GM12891 (cell line): ENCODE data around the gene INPPL1.

Experiments
- DNase-seq: peaks from one replicate; pipeline ENCODE4 v3.0.0; 2011; ENCODE audit warnings: low spot score; ENCODE audit not compliant: insufficient read length
- FAIRE-seq: peaks from 2 replicates; lab custom pipeline; 2011; peaks lifted over from hg19 to GRCh38; lab: Jason Lieb, UNC
- PAX5 ChIP-seq: IDR thresholded peaks from 2 replicates; pipeline ENCODE4 v1.6.1; 2011; ENCODE audit warnings: low read length, moderate library complexity, mild to moderate bottlenecking; ENCODE audit not compliant: insufficient read depth, severe bottlenecking
- POLR2A ChIP-seq: IDR thresholded peaks from 2 replicates; pipeline ENCODE4 v1.6.1; 2011; ENCODE audit warnings: low read depth, low read length, control low read depth
- POLR2AphosphoS5 ChIP-seq: IDR thresholded peaks from 2 replicates; pipeline ENCODE4 v1.6.1; 2011; ENCODE audit warnings: low read depth, low read length, control low read depth
- POU2F2 ChIP-seq: IDR thresholded peaks from 2 replicates; pipeline ENCODE4 v1.6.1; 2011; ENCODE audit warnings: low read depth, mild to moderate bottlenecking, control low read depth, low read length, moderate library complexity
- SPI1 ChIP-seq: IDR thresholded peaks from 2 replicates; pipeline ENCODE4 v1.6.1; 2011; ENCODE audit warnings: low read depth, low read length, control low read depth
- TAF1 ChIP-seq: IDR thresholded peaks from 2 replicates; pipeline ENCODE4 v1.6.1; 2011; ENCODE audit warnings: low read depth, low read length, control low read depth

INPPL1 gene

DNA sequence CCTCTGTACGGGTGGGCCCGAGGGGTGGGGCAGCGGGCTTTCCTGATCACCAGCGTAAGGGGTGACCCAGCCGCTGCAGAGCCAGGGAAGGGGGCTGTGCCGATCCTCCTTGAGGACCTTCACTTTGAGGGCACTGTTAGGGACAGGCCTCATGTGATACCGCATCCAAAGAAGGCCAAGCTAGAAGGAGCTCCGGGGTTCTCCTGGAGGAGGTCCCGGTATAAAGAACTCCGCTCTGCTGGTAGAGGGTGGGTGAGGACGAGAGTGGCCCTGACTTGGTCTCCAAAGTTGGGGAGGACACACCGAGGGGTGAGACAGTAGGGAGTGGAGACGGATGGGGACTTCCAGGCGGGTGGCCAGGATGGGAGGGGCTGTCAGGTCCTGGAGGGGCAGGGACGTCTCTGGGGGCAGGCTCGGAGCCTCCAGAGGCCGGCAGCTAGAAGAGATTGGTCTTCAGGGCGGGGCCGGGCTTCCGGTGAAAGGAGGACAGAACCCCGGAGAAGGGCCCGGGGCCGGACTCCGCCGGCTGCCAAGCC, 14.8 kb downstream of the INPPL1 start:
- DNase-seq (no peak), FAIRE-seq (no peak)
- peak; percentile 66; the same call in 1 of the 2 replicates for TF ChIP-seq POLR2AphosphoS5
- no peak for TF ChIP-seq PAX5
- no peak for TF ChIP-seq SPI1

- FAIRE-seq (no peak), DNase-seq (no peak)
Measured at GRCh38 chr11:72239849-72240460, 15.4 kb downstream of the INPPL1 start.

DNA sequence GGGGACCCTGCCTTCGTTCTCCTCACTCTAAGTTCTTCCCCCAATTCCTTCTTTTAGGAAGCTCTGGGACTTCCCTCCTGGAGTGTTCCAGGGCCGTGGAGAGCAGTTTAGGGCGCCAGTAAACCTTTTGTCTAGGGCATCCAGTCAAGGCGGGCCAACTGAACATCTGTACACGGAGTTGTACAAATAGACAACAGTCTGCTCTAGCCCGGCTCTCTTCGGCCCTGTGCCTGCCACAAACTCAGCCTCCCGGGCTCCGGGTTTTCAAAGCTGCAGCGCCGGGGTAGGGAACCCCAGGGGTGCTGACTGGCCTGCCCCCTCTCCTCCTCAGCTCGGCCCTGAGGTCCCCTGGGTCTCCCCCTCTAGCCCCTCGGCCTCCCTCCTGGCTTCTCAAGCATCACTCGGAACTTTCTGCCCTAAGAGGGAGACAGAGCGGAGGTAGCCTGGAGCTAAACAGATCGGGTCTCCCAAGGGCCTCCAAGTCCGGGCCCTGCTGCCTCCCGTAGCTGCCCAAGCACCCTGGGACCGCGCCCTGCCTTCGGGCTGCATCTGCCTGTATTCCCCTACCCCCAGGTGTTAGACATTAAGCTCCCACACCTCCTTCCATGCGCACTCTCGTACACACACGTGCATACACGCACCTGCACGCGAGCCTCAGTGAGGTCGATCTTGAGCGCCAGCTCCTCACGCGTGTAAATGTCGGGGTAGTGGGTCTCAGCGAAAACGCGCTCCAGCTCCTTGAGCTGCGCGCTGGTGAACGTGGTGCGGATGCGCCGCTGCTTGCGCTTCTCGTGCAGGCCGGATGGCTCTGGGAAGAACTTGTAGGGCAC, 16.1 kb downstream of the INPPL1 start:
- FAIRE-seq = peak; percentile 71
- no peak for DNase-seq

More at GRCh38 chr11:72239849-72240460, 15.4 kb downstream of the INPPL1 start:
- TF ChIP-seq POU2F2 = no peak
- TF ChIP-seq POLR2AphosphoS5 = no peak
- no peak for TF ChIP-seq POLR2A
- TF ChIP-seq SPI1 = no peak

GRCh38 chr11:72241291-72241781, 16.8 kb downstream of the INPPL1 start:
- DNase-seq (no peak), FAIRE-seq (no peak)
- TF ChIP-seq POLR2A (no peak), POLR2AphosphoS5 (no peak), POU2F2 (no peak), TAF1 (no peak)

More for the DNA sequence above, 16.1 kb downstream of the INPPL1 start:
- TF ChIP-seq POLR2AphosphoS5 (no peak), POLR2A (no peak)

DNA sequence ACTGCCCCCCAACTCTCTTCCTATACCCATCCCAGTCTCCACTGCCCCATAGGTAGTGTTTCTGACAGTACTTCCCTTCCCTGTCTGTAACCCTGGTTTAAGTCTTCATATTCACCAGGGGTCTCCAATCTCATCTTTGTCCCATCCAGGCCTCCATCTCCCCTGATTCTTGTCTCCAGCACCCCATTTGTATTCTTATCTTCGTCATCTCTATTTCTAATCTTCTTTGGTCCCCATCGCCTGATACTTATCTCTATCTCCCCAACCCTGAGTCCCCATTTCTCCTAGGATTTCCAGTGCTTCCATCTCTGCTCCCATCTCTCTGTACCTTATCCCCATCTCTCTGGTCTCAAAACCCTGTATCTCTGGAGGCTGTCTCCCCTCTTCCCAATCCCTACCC, 17.6 kb downstream of the INPPL1 start:
- TF ChIP-seq POLR2AphosphoS5 (no peak), POLR2A (no peak), SPI1 (no peak), TAF1 (no peak), POU2F2 (no peak), PAX5 (no peak)
- FAIRE-seq (no peak), DNase-seq (no peak)

DNA sequence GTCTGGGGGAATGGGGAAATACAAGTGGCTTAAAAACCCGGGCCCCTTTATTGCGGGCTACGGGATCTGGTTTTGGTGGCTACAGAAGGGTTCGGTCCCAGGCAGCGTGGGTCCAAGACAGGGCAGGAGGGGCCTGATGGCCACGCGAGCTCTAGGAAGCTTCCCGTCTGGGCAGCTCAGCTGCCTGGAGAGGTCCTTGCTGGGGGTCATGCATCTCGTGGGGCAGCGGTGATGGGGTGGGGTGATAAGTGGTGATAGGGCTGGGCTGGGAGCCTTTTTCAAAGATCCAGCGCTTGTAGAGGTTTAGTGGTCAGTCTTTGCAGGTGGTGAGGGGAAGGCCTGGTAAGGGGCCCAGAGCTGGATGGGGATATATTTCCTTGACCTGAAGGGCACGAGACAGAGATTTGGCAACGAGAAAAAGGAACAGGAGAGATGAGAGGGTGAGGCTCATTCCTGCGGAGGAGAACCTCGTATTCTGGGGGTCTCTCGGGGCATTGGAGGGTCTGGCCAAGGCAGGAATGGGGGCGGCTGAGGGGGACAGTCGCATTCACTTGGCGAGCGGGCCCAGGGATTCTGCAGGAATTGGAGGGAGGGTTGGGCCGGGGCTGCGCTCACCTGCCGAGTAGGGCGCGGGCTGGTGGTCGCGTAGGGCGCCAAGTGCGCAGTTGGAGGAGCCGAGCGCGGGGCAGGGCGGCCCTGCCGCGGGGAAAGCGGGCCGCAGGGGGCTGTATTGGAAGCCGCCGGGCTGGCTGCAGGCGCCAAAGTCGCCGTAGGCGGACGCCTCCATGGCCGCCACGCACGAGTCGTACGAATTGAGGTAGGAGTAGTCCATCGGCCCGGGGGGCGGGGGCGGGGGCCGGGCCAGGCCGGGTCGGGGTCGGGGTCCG, 18.8 kb downstream of the INPPL1 start:
- no peak for TF ChIP-seq POLR2AphosphoS5
- no peak for TF ChIP-seq POLR2A
- TF ChIP-seq TAF1 = no peak
- no peak for TF ChIP-seq POU2F2
- TF ChIP-seq PAX5 = no peak
- TF ChIP-seq SPI1 = no peak
- DNase-seq (no peak), FAIRE-seq (no peak)

GRCh38 chr11:72244060-72244360, 19.4 kb downstream of the INPPL1 start, which contains the start of gene PHOX2A:
TSS of gene PHOX2A (minus strand) at chr11:72244176. CDS start at chr11:72244004, 172 bp downstream.
- no peak for FAIRE-seq
- TF ChIP-seq POLR2AphosphoS5 = no peak
- no peak for TF ChIP-seq POLR2A
- TF ChIP-seq PAX5 = no peak
- DNase-seq = no peak

DNA sequence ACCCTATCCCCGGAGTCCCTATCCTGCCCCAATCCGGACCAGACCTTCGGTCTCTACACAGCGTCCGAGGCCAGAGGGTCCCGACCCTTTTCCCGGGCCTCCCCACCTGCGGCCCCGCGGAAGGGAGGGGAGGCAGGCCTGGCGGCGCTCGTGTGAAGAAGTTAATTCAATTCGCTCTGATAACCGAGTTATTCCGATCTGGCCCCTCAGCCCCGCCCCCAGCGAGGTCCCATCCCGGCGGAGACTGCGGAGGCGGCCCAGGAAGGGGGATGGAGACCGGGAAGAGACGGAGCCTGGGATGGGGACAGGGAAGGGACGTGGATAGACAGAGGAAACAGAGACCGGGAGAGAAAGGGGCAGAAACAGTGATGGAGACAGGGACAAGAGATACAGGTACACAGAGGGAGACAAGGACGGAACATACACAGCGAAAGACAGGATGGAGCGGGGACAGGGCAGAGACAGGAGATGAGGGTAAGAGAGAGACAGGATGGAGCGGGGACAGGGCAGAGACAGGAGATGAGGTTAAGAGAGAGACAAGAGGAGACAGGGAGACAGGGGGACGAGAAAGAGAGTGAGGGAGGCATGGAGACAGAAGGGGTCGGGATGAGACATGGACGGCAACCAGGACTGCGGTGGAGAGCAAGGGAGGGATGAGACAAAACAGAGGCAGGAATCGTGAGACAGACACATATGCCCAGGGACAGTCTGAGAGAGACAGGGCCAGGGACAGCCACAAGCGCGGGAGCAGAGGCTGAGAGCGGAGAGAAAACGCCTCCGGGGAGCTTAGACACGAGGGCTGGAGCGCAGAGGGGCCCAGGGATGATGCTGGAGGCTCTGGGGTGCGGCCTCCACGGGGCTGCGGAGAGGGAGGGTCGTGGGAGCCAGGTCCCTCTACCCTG, 20.0 kb downstream of the INPPL1 start:
- TF ChIP-seq TAF1 (no peak), POLR2AphosphoS5 (no peak), PAX5 (no peak), SPI1 (no peak), POU2F2 (no peak), POLR2A (no peak)
- FAIRE-seq (no peak), DNase-seq (no peak)

GRCh38 chr11:72245263-72245816, 20.8 kb downstream of the INPPL1 start:
- no peak for FAIRE-seq
- TF ChIP-seq TAF1 = no peak
- TF ChIP-seq POLR2A = no peak
- no peak for TF ChIP-seq POLR2AphosphoS5
- TF ChIP-seq PAX5 = no peak
- TF ChIP-seq SPI1 = no peak
- no peak for TF ChIP-seq POU2F2
- no peak for DNase-seq
